K562 (cell line): Measurements from ENCODE around the gene TNIP2. TPM values are rescaled to one million over a fixed set of nuclear protein-coding genes. Genes with fewer than 3 reads are reported as not detected.

Experiments
- ATAC-seq: fragments of 200-7000 bp; cut with Tn5 transposase; 3 replicates; pipeline ENCODE4 v1.9.1; 2020; ENCODE audit warnings: moderate library complexity
- BruUV-seq: library from RNA; stranded (reverse); fragments of 400-500 nt; replicated peaks from 2 replicates; lab custom pipeline; 2021; lab: Mats Ljungman, UMichigan
- CTCF ChIA-PET: fragments of 300-600 bp; formaldehyde crosslinking; extraction: SDS; loops from one replicate; lab custom pipeline; 2021; ENCODE audit warnings: low intra/inter-chr PET ratio; lab: Yijun Ruan, JAX
- POLR2A ChIA-PET: fragments of 300-600, 350-650 bp; sonication (Branson Sonifier 250); formaldehyde crosslinking; extraction: SDS; loops from one replicate; lab custom pipeline; 2021; ENCODE audit warnings: antibody characterized with exemption, inconsistent platforms; lab: Yijun Ruan, JAX
- DNase-seq, 4 experiments: peaks; one replicate each; pipeline versions ENCODE4 v3.0.0 to v3.0.0-alpha.2; 2011 to 2018; ENCODE audit warnings: low spot score in 3 of 4, mixed read lengths in 3 of 4; ENCODE audit errors: extremely low read depth in 1 of 4
- FAIRE-seq: peaks from 2 replicates; lab custom pipeline; 2011; peaks lifted over from hg19 to GRCh38; lab: Jason Lieb, UNC
- H2AFZ ChIP-seq: 2 replicates; pipeline ENCODE4 v1.6.0; 2011; ENCODE audit warnings: low read depth, low read length, control low read depth, inconsistent platforms
- H3K27ac ChIP-seq: fragments of 200-600 bp; 3 replicates; pipeline ENCODE4 v1.8.0; 2011; ENCODE audit warnings: low read depth, mild to moderate bottlenecking, control low read depth, inconsistent platforms, low read length, moderate library complexity, mixed read lengths; ENCODE audit errors: extremely low read depth
- H3K27me3 ChIP-seq, 2 experiments: fragments of 300-600 bp in 1 of 2; 2 replicates in 1 of 2; 3 replicates in 1 of 2; pipeline versions ENCODE4 v1.6.0 to v1.8.0; 2011; ENCODE audit warnings: inconsistent platforms in 2 of 2, low read length in 2 of 2, mild to moderate bottlenecking in 1 of 2, mixed read lengths in 1 of 2, moderate library complexity in 1 of 2; ENCODE audit not compliant: control insufficient read depth in 2 of 2, insufficient read depth in 2 of 2
- H3K36me3 ChIP-seq: fragments of 300-600 bp; 3 replicates; pipeline ENCODE4 v1.8.0; 2011; ENCODE audit warnings: mild to moderate bottlenecking, low read length, inconsistent platforms; ENCODE audit not compliant: control insufficient read depth, insufficient read depth
- H3K4me1 ChIP-seq, 2 experiments: fragments of 200-600 bp in 1 of 2; replicated peaks in 1 of 2; 2 replicates in 1 of 2; 3 replicates in 1 of 2; pipeline versions ENCODE4 v1.5.1 to v1.8.0; 2011; ENCODE audit warnings: inconsistent platforms in 2 of 2, low read length in 2 of 2, mild to moderate bottlenecking in 1 of 2, mixed read lengths in 1 of 2, moderate library complexity in 1 of 2; ENCODE audit not compliant: control insufficient read depth in 2 of 2, insufficient read depth in 2 of 2
- H3K4me2 ChIP-seq: 2 replicates; pipeline ENCODE4 v1.6.1; 2011; ENCODE audit warnings: low read length, control low read depth, inconsistent platforms, mixed read lengths; ENCODE audit not compliant: insufficient read depth
- H3K4me3 ChIP-seq: fragments of 200-600 bp; sonication (generic), shearing (Covaris generic); 2 replicates; pipeline ENCODE4 v1.5.1; 2016; ENCODE audit warnings: control low read depth, inconsistent platforms
- H3K79me2 ChIP-seq: fragments of 200-600 bp; 3 replicates; pipeline ENCODE4 v1.8.0; 2011; ENCODE audit warnings: low read length, inconsistent platforms; ENCODE audit not compliant: control insufficient read depth, insufficient read depth
- H3K9ac ChIP-seq, 2 experiments: 2 replicates each; pipeline versions ENCODE4 v1.6.0 to v1.6.1; 2011; ENCODE audit warnings: low read depth in 2 of 2, low read length in 2 of 2, control low read depth in 1 of 2, inconsistent platforms in 1 of 2, mild to moderate bottlenecking in 1 of 2, mixed read lengths in 1 of 2; ENCODE audit not compliant: insufficient read depth in 1 of 2
- H3K9me1 ChIP-seq: one replicate; pipeline ENCODE4 v1.6.0; 2011; ENCODE audit warnings: inconsistent platforms, mild to moderate bottlenecking, low read length, moderate library complexity; ENCODE audit not compliant: control insufficient read depth, insufficient read depth
- H3K9me3 ChIP-seq: replicated peaks from 2 replicates; pipeline ENCODE4 v1.5.1; 2011; ENCODE audit warnings: low read depth, low read length, inconsistent platforms; ENCODE audit not compliant: control insufficient read depth, insufficient read depth
- H4K20me1 ChIP-seq: replicated peaks from 2 replicates; pipeline ENCODE4 v1.6.1; 2011; ENCODE audit warnings: low read length, inconsistent platforms, mixed read lengths; ENCODE audit not compliant: control insufficient read depth, insufficient read depth
- RERE ChIP-seq: sonication (generic); formaldehyde crosslinking; IDR thresholded peaks from 2 replicates; pipeline ENCODE4 v1.8.0; 2023; ENCODE audit warnings: missing genetic modification reagents, mild to moderate bottlenecking, borderline replicate concordance
- TSC22D4 ChIP-seq: fragments of 450-650 bp; IDR thresholded peaks from 2 replicates; pipeline ENCODE4 v1.6.1; 2016; ENCODE audit warnings: missing genetic modification characterization, missing biosample characterization, control low read depth
- ZBTB17 ChIP-seq: fragments of 450-650 bp; formaldehyde crosslinking; IDR thresholded peaks from 2 replicates; pipeline ENCODE4 v1.4.0; 2020; ENCODE audit warnings: mild to moderate bottlenecking
- WGBS: fragments of 100-300 bp; shearing (Covaris generic); methylation state at CpG from one replicate; pipeline ENCODE4 v1.1.6; 2016; ENCODE audit warnings: low coverage, mixed read lengths; ENCODE audit not compliant: insufficient coverage; ENCODE audit errors: missing lambda C conversion rate; 5-methylcytosine and 5-hydroxymethylcytosine counted together
- in situ Hi-C: fragments of 300-500 bp; cut with MboI; formaldehyde crosslinking; loops from 4 replicates; pipeline ENCODE4 v1.15.0; 2018; ENCODE audit warnings: inconsistent platforms, mixed read lengths
- intact Hi-C: fragments of 100-400 bp; cut with micrococcal nuclease; formaldehyde crosslinking; loops from 2 replicates; pipeline ENCODE4 v1.14.2; 2022
- polyA plus RNA-seq, 8 experiments: library from polyadenylated mRNA; depleted of rRNA in 4 of 8; stranded (reverse) in 5 of 8; unstranded in 3 of 8; fragments of >200 nt; fragmentation: Nextera tagmentation in 2 of 8; fragmentation: Illumina TruSeq in 1 of 8; extraction: Ambion mirVana in 2 of 8; extraction: Trizol in 1 of 8; gene quantifications; 2 replicates each; pipeline versions ENCODE4 v1.2.1 to v1.2.3, GENCODE V29; 2011 to 2014; ENCODE audit warnings: inconsistent platforms in 1 of 8, missing spikeins in 1 of 8
- total RNA-seq, 7 experiments: library from RNA; depleted of rRNA in 6 of 7; stranded (reverse); fragments of >200 nt in 6 of 7; fragmentation: Illumina TruSeq in 2 of 7; extraction: Trizol in 2 of 7; gene quantifications; 2 replicates each; pipeline versions ENCODE4 v1.2.1 to v1.2.3, GENCODE V29; 2011 to 2021; ENCODE audit warnings: low replicate concordance in 1 of 7
- TF ChIP-seq, protein P1 (sequence below), 2 experiments: fragments of 450-650 bp in 1 of 2; sonication (generic) in 1 of 2; formaldehyde crosslinking in 1 of 2; IDR thresholded peaks; 2 replicates each; pipeline versions ENCODE4 v1.7.1 to v1.9.0; 2016 to 2022; ENCODE audit warnings: inconsistent platforms in 1 of 2, mild to moderate bottlenecking in 1 of 2, missing genetic modification reagents in 1 of 2

TNIP2 gene
- total and polyA plus RNA-seq, 9 of the 15 experiments (the other 6 are each of a cell fraction or from before 2014, with no cell fraction given), result 0.61 to 42.6 (median 19.5) TPM

DNA sequence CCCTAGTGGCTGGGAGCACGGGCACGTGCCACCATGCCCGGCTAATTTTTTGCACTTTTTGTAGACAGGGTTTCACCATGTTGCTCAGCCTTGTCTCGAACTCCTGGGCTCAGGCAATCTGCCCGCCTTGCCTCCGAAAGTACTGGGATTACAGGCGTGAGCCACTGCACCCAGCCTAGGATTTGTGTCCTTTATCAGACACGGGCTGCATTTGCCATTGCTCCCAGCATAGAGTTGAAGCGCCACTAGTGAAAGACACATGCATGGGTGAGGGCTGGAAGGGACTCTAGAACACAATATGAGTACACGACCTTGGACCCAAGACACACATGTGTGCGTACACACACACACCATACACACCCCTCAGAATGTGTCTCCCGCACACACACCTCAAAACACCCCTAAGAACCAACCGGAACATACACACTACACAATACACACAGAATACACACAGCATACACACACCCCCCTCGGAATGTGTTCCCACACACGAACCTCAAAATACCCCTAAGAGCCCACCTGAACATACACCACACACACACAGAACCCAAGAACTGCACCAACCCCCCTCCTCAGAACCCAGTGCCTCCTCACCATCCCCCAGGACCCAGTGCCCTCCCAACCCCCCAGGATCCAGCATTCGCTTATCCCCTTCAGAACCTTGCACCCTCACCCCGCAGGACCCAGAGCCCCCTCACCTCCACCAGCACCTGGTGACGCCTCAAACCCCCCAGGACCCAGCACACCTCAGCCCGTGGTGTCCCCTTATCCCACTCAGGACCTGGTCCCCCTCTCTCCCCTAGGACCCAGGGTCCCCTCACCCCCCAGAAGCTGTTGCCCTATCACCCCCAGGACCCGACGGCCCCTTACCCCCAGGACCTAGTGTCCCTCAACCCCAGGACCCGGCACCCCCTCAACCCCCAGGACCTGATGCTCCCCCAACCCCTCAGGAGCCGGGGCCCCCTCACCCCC is 1.0 kb downstream of the TNIP2 start:
- H3K79me2 ChIP-seq, result peaks cover 32% of the 10 kb centered on the region
- ATAC-seq, result no peak
- WGBS, result 46% methylated on average over 18 of the region's 23 CpGs
- no peak for DNase-seq
- H3K27ac ChIP-seq, result peak overlapping the region; percentile 78; the same call in 2 of the 3 replicates
- ChIA-PET POLR2A (interaction anchor here (1.0 to 1.6 kb wide), 3 partner anchors 9 to 12 kb away, joined by 3 to 5 read pairs (median 4); no protein-coding TSS in a partner anchor), CTCF (no interaction called here)
- H3K9me3 ChIP-seq, result no peaks in the 10 kb centered on the region
- H3K9me1 ChIP-seq, result peaks cover 3% of the 10 kb centered on the region
- peaks cover 5% of the 10 kb centered on the region; the same call in 1 of the 3 replicates for H3K36me3 ChIP-seq
- no peak overlapping the region for H2AFZ ChIP-seq
- H3K4me2 ChIP-seq, result peak overlapping the region; percentile 84
- H3K9ac ChIP-seq, result peak overlapping the region; percentile 78 to 98
- H3K4me1 ChIP-seq, result peaks cover 15 to 34% of the 10 kb centered on the region in 2 experiments
- H3K27me3 ChIP-seq, result no peaks in the 10 kb centered on the region
- in situ Hi-C loops, result no loop called here
- FAIRE-seq, result peak; percentile 23
- BruUV-seq, result TSS peak; percentile 46
- H4K20me1 ChIP-seq, result no peaks in the 10 kb centered on the region; the same call in 1 of the 2 replicates
- H3K4me3 ChIP-seq, result peak overlapping the region; percentile 86
- intact Hi-C loops, result no loop called here
- TF ChIP-seq ZBTB17 (CRISPR knock-in tag) (no peak), TSC22D4 (tag) (no peak), RERE (no peak)
- TF ChIP-seq, protein P1, sequence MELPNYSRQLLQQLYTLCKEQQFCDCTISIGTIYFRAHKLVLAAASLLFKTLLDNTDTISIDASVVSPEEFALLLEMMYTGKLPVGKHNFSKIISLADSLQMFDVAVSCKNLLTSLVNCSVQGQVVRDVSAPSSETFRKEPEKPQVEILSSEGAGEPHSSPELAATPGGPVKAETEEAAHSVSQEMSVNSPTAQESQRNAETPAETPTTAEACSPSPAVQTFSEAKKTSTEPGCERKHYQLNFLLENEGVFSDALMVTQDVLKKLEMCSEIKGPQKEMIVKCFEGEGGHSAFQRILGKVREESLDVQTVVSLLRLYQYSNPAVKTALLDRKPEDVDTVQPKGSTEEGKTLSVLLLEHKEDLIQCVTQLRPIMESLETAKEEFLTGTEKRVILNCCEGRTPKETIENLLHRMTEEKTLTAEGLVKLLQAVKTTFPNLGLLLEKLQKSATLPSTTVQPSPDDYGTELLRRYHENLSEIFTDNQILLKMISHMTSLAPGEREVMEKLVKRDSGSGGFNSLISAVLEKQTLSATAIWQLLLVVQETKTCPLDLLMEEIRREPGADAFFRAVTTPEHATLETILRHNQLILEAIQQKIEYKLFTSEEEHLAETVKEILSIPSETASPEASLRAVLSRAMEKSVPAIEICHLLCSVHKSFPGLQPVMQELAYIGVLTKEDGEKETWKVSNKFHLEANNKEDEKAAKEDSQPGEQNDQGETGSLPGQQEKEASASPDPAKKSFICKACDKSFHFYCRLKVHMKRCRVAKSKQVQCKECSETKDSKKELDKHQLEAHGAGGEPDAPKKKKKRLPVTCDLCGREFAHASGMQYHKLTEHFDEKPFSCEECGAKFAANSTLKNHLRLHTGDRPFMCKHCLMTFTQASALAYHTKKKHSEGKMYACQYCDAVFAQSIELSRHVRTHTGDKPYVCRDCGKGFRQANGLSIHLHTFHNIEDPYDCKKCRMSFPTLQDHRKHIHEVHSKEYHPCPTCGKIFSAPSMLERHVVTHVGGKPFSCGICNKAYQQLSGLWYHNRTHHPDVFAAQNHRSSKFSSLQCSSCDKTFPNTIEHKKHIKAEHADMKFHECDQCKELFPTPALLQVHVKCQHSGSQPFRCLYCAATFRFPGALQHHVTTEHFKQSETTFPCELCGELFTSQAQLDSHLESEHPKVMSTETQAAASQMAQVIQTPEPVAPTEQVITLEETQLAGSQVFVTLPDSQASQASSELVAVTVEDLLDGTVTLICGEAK (IDR thresholded peaks at IDR 0.05), result peak; percentile 9; the same call in 1 of the 2 replicates
- TF ChIP-seq, protein P1 (CRISPR knock-in tag; IDR thresholded peaks at IDR 0.05), result no peak
